Kidney capillary endothelial cell (primary cell): Measurements from ENCODE around the gene HNRNPR.
"Not testable (repeated sequence)": the region's sequence is repeated elsewhere in the genome, so short reads cannot be mapped to it uniquely, and the experiment has no call there.

Source experiments
- DNase-seq: peaks from one replicate; pipeline ENCODE4 v3.0.0-alpha.2; 2018; ENCODE audit warnings: low spot score

HNRNPR gene

GRCh38 chr1:23322770-23323169 is 21.3 kb downstream of the HNRNPR start:
- DNase-seq = no peak

GRCh38 chr1:23310280-23310679 is 33.8 kb downstream of the HNRNPR start:
- not testable (repeated sequence) for DNase-seq

GRCh38 chr1:23304140-23304620 is 39.9 kb downstream of the HNRNPR start:
- DNase-seq = no peak

- DNase-seq = no peak
These were observed 40.6 kb downstream of the HNRNPR start for GRCh38 chr1:23303524-23303923.

GRCh38 chr1:23296931-23297330 is 47.2 kb downstream of the HNRNPR start:
- DNase-seq = no peak

GRCh38 chr1:23291706-23292105 is 52.4 kb downstream of the HNRNPR start:
- DNase-seq = no peak

- peak; percentile 76 for DNase-seq
These were observed 53.1 kb downstream of the HNRNPR start for GRCh38 chr1:23290836-23291565.

GRCh38 chr1:23288671-23289070 is 55.4 kb downstream of the HNRNPR start:
- no peak for DNase-seq

GRCh38 chr1:23288201-23288600 is 55.9 kb downstream of the HNRNPR start:
- no peak for DNase-seq

- no peak for DNase-seq
These were observed 57.7 kb downstream of the HNRNPR start for GRCh38 chr1:23286401-23286800.

GRCh38 chr1:23283667-23284602 is 60.1 kb downstream of the HNRNPR start:
- no peak for DNase-seq

GRCh38 chr1:23282957-23283356 is 61.1 kb downstream of the HNRNPR start:
- no peak for DNase-seq

GRCh38 chr1:23278717-23279116 is 65.4 kb downstream of the HNRNPR start:
- DNase-seq = no peak

GRCh38 chr1:23276531-23276930 is 67.6 kb downstream of the HNRNPR start:
- DNase-seq = no peak

- no peak for DNase-seq
These were observed 70.0 kb downstream of the HNRNPR start for GRCh38 chr1:23274134-23274505.

- DNase-seq = peak; percentile 87
These were observed 70.5 kb downstream of the HNRNPR start for GRCh38 chr1:23273450-23274133.

GRCh38 chr1:23263380-23263887 is 80.7 kb downstream of the HNRNPR start:
- no peak for DNase-seq

GRCh38 chr1:23258082-23258481 is 86.0 kb downstream of the HNRNPR start:
- not testable (repeated sequence) for DNase-seq

GRCh38 chr1:23257371-23257770 is 86.7 kb downstream of the HNRNPR start:
- not testable (repeated sequence) for DNase-seq
